GM12878 (cell line): ENCODE measurements around the gene ITFG1. TPM values are rescaled to one million over a fixed set of nuclear protein-coding genes. Genes with fewer than 3 reads are reported as not detected.

Source experiments
- ATAC-seq: fragments of 200-7000 bp; cut with Tn5 transposase; 3 replicates; pipeline ENCODE4 v1.9.1; 2020; ENCODE audit warnings: mild to moderate bottlenecking, moderate library complexity
- BruUV-seq: library from RNA; stranded (reverse); fragments of 400-500 nt; replicated peaks from 2 replicates; lab custom pipeline; 2021; lab: Mats Ljungman, UMichigan
- CTCF ChIA-PET: fragments of 300-600 bp; sonication (Branson Sonifier 250); formaldehyde crosslinking; extraction: SDS; loops from one replicate; lab custom pipeline; 2021; ENCODE audit warnings: inconsistent platforms; lab: Yijun Ruan, JAX
- POLR2A ChIA-PET: fragments of 350-600 bp; formaldehyde crosslinking; extraction: SDS; loops from one replicate; lab custom pipeline; 2021; ENCODE audit warnings: inconsistent platforms; lab: Charles Lee
- RAD21 ChIA-PET: fragments of 300-600 bp; sonication (Branson Sonifier 250); formaldehyde crosslinking; loops from one replicate; lab custom pipeline; 2023; ENCODE audit warnings: antibody characterized with exemption; ENCODE audit not compliant: unreplicated experiment; lab: Charles Lee
- SMC1A ChIA-PET: fragments of 300-600 bp; sonication (Branson Sonifier 250); formaldehyde crosslinking; loops from one replicate; lab custom pipeline; 2023; ENCODE audit not compliant: unreplicated experiment, uncharacterized antibody; lab: Charles Lee
- DNase-seq: peaks from one replicate; pipeline ENCODE4 v3.0.0-alpha.2; 2011; ENCODE audit warnings: low read depth, low spot score
- FAIRE-seq: peaks from 3 replicates; lab custom pipeline; 2011; peaks lifted over from hg19 to GRCh38; lab: Jason Lieb, UNC
- H2AFZ ChIP-seq: 2 replicates; pipeline ENCODE4 v1.6.0; 2011; ENCODE audit warnings: low read depth, low read length, control low read depth; ENCODE audit not compliant: control insufficient read depth
- H3K27ac ChIP-seq: 2 replicates; pipeline ENCODE4 v1.5.1; 2011; ENCODE audit warnings: control low read depth; ENCODE audit not compliant: control insufficient read depth, insufficient read depth
- H3K27me3 ChIP-seq, 2 experiments: replicated peaks in 1 of 2; 2 replicates each; pipeline versions ENCODE4 v1.6.0 to v1.6.1; 2011; ENCODE audit warnings: low read length in 1 of 2; ENCODE audit not compliant: control insufficient read depth in 2 of 2, insufficient read depth in 2 of 2
- H3K36me3 ChIP-seq, 2 experiments: 2 replicates each; pipeline ENCODE4 v1.5.1; 2011; ENCODE audit warnings: low read length in 1 of 2; ENCODE audit not compliant: control insufficient read depth in 2 of 2, insufficient read depth in 2 of 2
- H3K4me1 ChIP-seq: 2 replicates; pipeline ENCODE4 v1.6.1; 2011; ENCODE audit warnings: mild to moderate bottlenecking, low read length, moderate library complexity, mixed read lengths; ENCODE audit not compliant: control insufficient read depth, insufficient read depth
- H3K4me2 ChIP-seq: 2 replicates; pipeline ENCODE4 v1.6.0; 2011; ENCODE audit warnings: control low read depth; ENCODE audit not compliant: control insufficient read depth, insufficient read depth
- H3K4me3 ChIP-seq: fragments of 200-600 bp; sonication (generic); 2 replicates; pipeline ENCODE4 v1.5.1; 2016
- H3K79me2 ChIP-seq: 2 replicates; pipeline ENCODE4 v1.6.0; 2011; ENCODE audit warnings: low read length; ENCODE audit not compliant: control insufficient read depth, insufficient read depth
- H3K9ac ChIP-seq: 2 replicates; pipeline ENCODE4 v1.8.0; 2011; ENCODE audit warnings: low read length, control low read depth, mixed read lengths; ENCODE audit not compliant: control insufficient read depth, insufficient read depth
- H3K9me3 ChIP-seq: replicated peaks from 3 replicates; pipeline ENCODE4 v1.5.1; 2011; ENCODE audit warnings: mild to moderate bottlenecking, low read length; ENCODE audit not compliant: control insufficient read depth, insufficient read depth
- H4K20me1 ChIP-seq: 2 replicates; pipeline ENCODE4 v1.6.0; 2011; ENCODE audit not compliant: control insufficient read depth, insufficient read depth
- CREB1 ChIP-seq: IDR thresholded peaks from 2 replicates; pipeline ENCODE4 v1.6.1; 2012; ENCODE audit warnings: low read depth, mild to moderate bottlenecking, inconsistent platforms
- CUX1 ChIP-seq: IDR thresholded peaks from 2 replicates; pipeline ENCODE4 v1.6.1; 2012; ENCODE audit warnings: improper control_type of control experiment, low read depth, low read length; ENCODE audit not compliant: insufficient replicate concordance
- ELK1 ChIP-seq: IDR thresholded peaks from 2 replicates; pipeline ENCODE4 v1.6.1; 2012; ENCODE audit warnings: low read depth, low read length, improper control_type of control experiment
- IKZF1 ChIP-seq: fragments of 450-650 bp; conservative IDR thresholded peaks from 2 replicates; pipeline ENCODE4 v1.6.1; 2017; ENCODE audit warnings: antibody characterized with exemption, mild to moderate bottlenecking
- MTA2 ChIP-seq: fragments of 450-650 bp; IDR thresholded peaks from 2 replicates; pipeline ENCODE4 v1.6.1; 2016; ENCODE audit warnings: low read depth, mild to moderate bottlenecking, moderate library complexity
- POLR2AphosphoS2 ChIP-seq: IDR thresholded peaks from 2 replicates; pipeline ENCODE4 v1.6.1; 2011; ENCODE audit warnings: low read depth, mild to moderate bottlenecking, low read length, improper control_type of control experiment, moderate library complexity
- TBL1XR1 ChIP-seq: IDR thresholded peaks from 2 replicates; pipeline ENCODE4 v1.6.1; 2012; ENCODE audit warnings: low read depth, low read length, improper control_type of control experiment
- ZBTB40 ChIP-seq: fragments of 450-650 bp; IDR thresholded peaks from 2 replicates; pipeline ENCODE4 v1.6.1; 2016; ENCODE audit warnings: mild to moderate bottlenecking, moderate library complexity, borderline replicate concordance
- in situ Hi-C: fragments of 300-500 bp; cut with MboI; formaldehyde crosslinking; loops from 9 replicates; pipeline ENCODE4 v1.14.3; 2018; ENCODE audit warnings: mixed read lengths
- intact Hi-C: fragments of 100-400 bp; cut with micrococcal nuclease; formaldehyde crosslinking; loops from one replicate; pipeline ENCODE4 v1.14.2; 2022; ENCODE audit not compliant: unreplicated experiment
- polyA plus RNA-seq, 11 experiments: library from polyadenylated mRNA; depleted of rRNA in 4 of 11; unstranded in 6 of 11; stranded (reverse) in 5 of 11; fragments of >200 nt; fragmentation: Nextera tagmentation in 4 of 11; fragmentation: Illumina TruSeq in 1 of 11; extraction: Ambion mirVana in 4 of 11; extraction: Trizol in 1 of 11; gene quantifications; 1 replicate in 1 of 11; 2 replicates in 10 of 11; pipeline versions ENCODE4 v1.2.1 to v1.2.3, GENCODE V29; 2011 to 2016; ENCODE audit warnings: inconsistent platforms in 2 of 11, missing spikeins in 2 of 11, low read depth in 1 of 11
- total RNA-seq, 4 experiments: library from RNA; depleted of rRNA in 3 of 4; stranded (reverse); fragments of >200 nt in 3 of 4; fragmentation: Illumina TruSeq in 1 of 4; extraction: Trizol in 1 of 4; gene quantifications; 2 replicates each; pipeline versions ENCODE4 v1.2.1 to v1.2.3, GENCODE V29; 2013 to 2021

Gene ITFG1
- total and polyA plus RNA-seq, 10 of the 15 experiments (the other 5 are each of a cell fraction or from before 2014, with no cell fraction given), result 9.3 to 56.3 (median 28.6) TPM

GRCh38 chr16:47486856-47487255, 26.0 kb upstream of the ITFG1 start:
- in situ Hi-C loops, result no loop called here
- H2AFZ ChIP-seq, result no peak overlapping the region
- H3K79me2 ChIP-seq, result peaks cover 21% of the 10 kb centered on the region
- no peaks in the 10 kb centered on the region for H3K27me3 ChIP-seq
- TF ChIP-seq ELK1 (no peak), IKZF1 (peak; percentile 26; the same call in 1 of the 2 replicates), MTA2 (peak; percentile 49; the same call in 1 of the 2 replicates), ZBTB40 (no peak), POLR2AphosphoS2 (no peak), TBL1XR1 (no peak), CREB1 (no peak), CUX1 (no peak)
- TF ChIP-seq, all 136 proteins: peak for 2
- ChIA-PET SMC1A (interaction anchor here (1.0 to 9.8 kb wide), 5 partner anchors 10 to 39 kb away, joined by 3 to 254 read pairs (median 3); partner anchors contain the start of genes ITFG1 and PHKB), CTCF (interaction anchor here (2.9 kb wide), 1 partner anchor 12 kb away, joined by 9 read pairs; no protein-coding TSS in a partner anchor), POLR2A (interaction anchor here (1.0 kb wide), 1 partner anchor 19 kb away, joined by 3 read pairs; no protein-coding TSS in a partner anchor), RAD21 (interaction anchor here (10.7 kb wide), 1 partner anchor 25 kb away, joined by 238 read pairs; the partner anchor contains the start of genes ITFG1 and PHKB)
- DNase-seq (no peak), ATAC-seq (peak; percentile 59), FAIRE-seq (no peak)
- Histone ChIP-seq H3K9ac (no peak overlapping the region), H4K20me1 (no peaks in the 10 kb centered on the region), H3K4me2 (no peak overlapping the region), H3K27ac (no peak overlapping the region), H3K9me3 (peaks cover 5% of the 10 kb centered on the region; the same call in 2 of the 3 replicates), H3K4me3 (no peak overlapping the region), H3K4me1 (peaks cover 27% of the 10 kb centered on the region), H3K36me3 (no peaks in the 10 kb centered on the region; a peak in 1 of 4 replicates)
- BruUV-seq, result no TSS peak
- intact Hi-C loops, result no loop called here
